Tibial artery (tissue), 4 donors: Measurements from ENCODE around the gene ADGRL1.

ENCODE experiments used
- DNase-seq, 2 donors: peaks; one replicate each; pipeline ENCODE4 v3.0.0-alpha.2; 2019
- H3K27ac ChIP-seq, 2 donors: fragments of 200-600 bp; sonication (generic) in 1 of 2; 1 replicate in 1 of 2; 2 replicates in 1 of 2; pipeline ENCODE4 v1.5.1; 2018 to 2019; ENCODE audit warnings: mild to moderate bottlenecking in 1 of 2
- H3K27me3 ChIP-seq, 2 donors: fragments of 200-600 bp; sonication (generic) in 1 of 2; one replicate each; pipeline versions ENCODE4 v1.5.1 to v1.6.0; 2016 to 2019
- H3K36me3 ChIP-seq, 3 donors: fragments of 200-600 bp; sonication (generic) in 2 of 3; one replicate each; pipeline ENCODE4 v1.5.1; 2016 to 2019; ENCODE audit warnings: mild to moderate bottlenecking in 2 of 3
- H3K4me1 ChIP-seq, 4 donors: fragments of 200-600 bp; sonication (generic) in 2 of 4; 1 replicate in 3 of 4; 2 replicates in 1 of 4; pipeline ENCODE4 v1.5.1; 2016 to 2019
- H3K4me3 ChIP-seq, 2 donors: fragments of 200-600 bp; sonication (generic) in 1 of 2; 1 replicate in 1 of 2; 2 replicates in 1 of 2; pipeline ENCODE4 v1.5.1; 2018 to 2019; ENCODE audit warnings: mild to moderate bottlenecking in 2 of 2
- H3K9me3 ChIP-seq, 3 donors: fragments of 200-600 bp; sonication (generic) in 1 of 3; one replicate each; pipeline ENCODE4 v1.5.1; 2016 to 2019
- CTCF ChIP-seq, 2 experiments: fragments of 200-600 bp in 1 of 2; fragments of 450-650 bp in 1 of 2; IDR thresholded peaks; one replicate each; pipeline ENCODE4 v1.5.1; 2017 to 2019; ENCODE audit warnings: antibody characterized with exemption in 2 of 2, mild to moderate bottlenecking in 1 of 2, moderate library complexity in 1 of 2
- intact Hi-C: fragments of 100-400 bp; cut with DNase I; formaldehyde crosslinking; loops from one replicate; pipeline ENCODE4 v1.15.0; 2023; ENCODE audit warnings: low total_unique reads

The ADGRL1 gene

GRCh38 chr19:14107581-14108461 lies 98.1 kb downstream of the ADGRL1 start:
- intact Hi-C loops: no loop called here
- no peaks in the 10 kb centered on the region for H3K9me3 ChIP-seq
- TF ChIP-seq CTCF (IDR thresholded peaks at IDR 0.05): no peak
- H3K4me1 ChIP-seq: peaks cover 5 to 68% (median 38%) of the 10 kb centered on the region in 4 donors
- H3K27me3 ChIP-seq: no peaks in the 10 kb centered on the region
- DNase-seq: peak in 1 of 2 donors; percentile 83
- peak overlapping the region; percentile 83 to 88 for H3K27ac ChIP-seq
- peak overlapping the region in 1 of 2 donors; percentile 18 for H3K4me3 ChIP-seq
- H3K36me3 ChIP-seq: peaks cover 20 to 48% (median 36%) of the 10 kb centered on the region in 3 donors

- Histone ChIP-seq H3K9me3 (no peaks in the 10 kb centered on the region), H3K27me3 (no peaks in the 10 kb centered on the region), H3K27ac (peak overlapping the region; percentile 83 to 88), H3K4me3 (no peak overlapping the region), H3K4me1 (peaks cover 0 to 59% (median 28%) of the 10 kb centered on the region in 4 donors), H3K36me3 (peaks cover 28 to 58% (median 45%) of the 10 kb centered on the region in 3 donors)
- intact Hi-C loops: no loop called here
- no peak for TF ChIP-seq CTCF (IDR thresholded peaks at IDR 0.05)
- no peak for DNase-seq
Observed at GRCh38 chr19:14106840-14107239, 99.1 kb downstream of the ADGRL1 start.

GRCh38 chr19:14105680-14106079 lies 100.3 kb downstream of the ADGRL1 start:
- peak overlapping the region in 1 of 2 donors; percentile 83 for H3K27ac ChIP-seq
- H3K27me3 ChIP-seq: no peaks in the 10 kb centered on the region
- no peak for DNase-seq
- no peak for TF ChIP-seq CTCF (IDR thresholded peaks at IDR 0.05)
- H3K9me3 ChIP-seq: no peaks in the 10 kb centered on the region
- peaks cover 39 to 69% (median 57%) of the 10 kb centered on the region in 3 donors for H3K36me3 ChIP-seq
- intact Hi-C loops: no loop called here
- H3K4me1 ChIP-seq: peaks cover 0 to 48% (median 21%) of the 10 kb centered on the region in 4 donors
- H3K4me3 ChIP-seq: no peak overlapping the region

- H3K9me3 ChIP-seq: no peaks in the 10 kb centered on the region
- no peak for DNase-seq
- H3K27me3 ChIP-seq: no peaks in the 10 kb centered on the region
- no peak for TF ChIP-seq CTCF (IDR thresholded peaks at IDR 0.05)
- peaks cover 54 to 91% (median 67%) of the 10 kb centered on the region in 3 donors for H3K36me3 ChIP-seq
- intact Hi-C loops: no loop called here
- H3K27ac ChIP-seq: peak overlapping the region in 1 of 2 donors; percentile 32
- peaks cover 0 to 27% (median 16%) of the 10 kb centered on the region in 4 donors for H3K4me1 ChIP-seq
- no peak overlapping the region for H3K4me3 ChIP-seq
Observed at GRCh38 chr19:14103310-14103709, 102.7 kb downstream of the ADGRL1 start.

- TF ChIP-seq CTCF (IDR thresholded peaks at IDR 0.05): no peak
- Histone ChIP-seq H3K4me3 (no peak overlapping the region), H3K27ac (peak overlapping the region; percentile 24 to 32), H3K4me1 (peaks cover 0 to 21% (median 11%) of the 10 kb centered on the region in 4 donors), H3K27me3 (no peaks in the 10 kb centered on the region), H3K36me3 (peaks cover 56 to 97% (median 71%) of the 10 kb centered on the region in 3 donors), H3K9me3 (no peaks in the 10 kb centered on the region)
- no peak for DNase-seq
- intact Hi-C loops: no loop called here
Observed at GRCh38 chr19:14102756-14103155, 103.2 kb downstream of the ADGRL1 start.
